HG02571 (cell line): ENCODE measurements around the gene KIFC3.

Experiments
- ATAC-seq: cut with Tn5 transposase; IDR thresholded peaks from one replicate; pipeline ENCODE4 v1.9.1; 2021; ENCODE audit warnings: mild to moderate bottlenecking, moderate library complexity; ENCODE audit not compliant: unreplicated experiment

Gene KIFC3

GRCh38 chr16:57766714-57767348, 35.5 kb downstream of the KIFC3 start:
- no peak for ATAC-seq

GRCh38 chr16:57765160-57765728, 37.0 kb downstream of the KIFC3 start:
- no peak for ATAC-seq

- no peak for ATAC-seq
These were observed 37.7 kb downstream of the KIFC3 start for GRCh38 chr16:57764341-57765159.

- ATAC-seq, result no peak
These were observed 38.3 kb downstream of the KIFC3 start for GRCh38 chr16:57764006-57764340.

- ATAC-seq, result no peak
These were observed 38.8 kb downstream of the KIFC3 start for GRCh38 chr16:57763285-57764005.

GRCh38 chr16:57762365-57763040, 39.8 kb downstream of the KIFC3 start:
- no peak for ATAC-seq

GRCh38 chr16:57761957-57762356, 40.3 kb downstream of the KIFC3 start:
- no peak for ATAC-seq

- no peak for ATAC-seq
These were observed 41.0 kb downstream of the KIFC3 start for GRCh38 chr16:57761301-57761700.

GRCh38 chr16:57760357-57761160, 41.7 kb downstream of the KIFC3 start:
- no peak for ATAC-seq

GRCh38 chr16:57759541-57760356, 42.5 kb downstream of the KIFC3 start:
- ATAC-seq, result no peak

- no peak for ATAC-seq
These were observed 43.2 kb downstream of the KIFC3 start for GRCh38 chr16:57759131-57759530.

GRCh38 chr16:57758331-57759117, 43.8 kb downstream of the KIFC3 start:
- ATAC-seq, result no peak

- no peak for ATAC-seq
These were observed 44.4 kb downstream of the KIFC3 start for GRCh38 chr16:57757883-57758282.

GRCh38 chr16:57757326-57757786, 44.9 kb downstream of the KIFC3 start:
- ATAC-seq, result peak; percentile 76

GRCh38 chr16:57756424-57757325, 45.6 kb downstream of the KIFC3 start:
- no peak for ATAC-seq

GRCh38 chr16:57755726-57756423, 46.4 kb downstream of the KIFC3 start:
- no peak for ATAC-seq
